ENCODE results near the gene CA10. TPM values are rescaled to one million over a fixed set of nuclear protein-coding genes. Genes with fewer than 3 reads are reported as not detected.

CA10 gene
- total RNA-seq, 2 experiments from 2014 or later = not detected

- CTCF ChIA-PET = no interaction called here
- Mint-ChIP-seq H3K27me3 (peaks cover 14% of the 10 kb centered on the region), H3K9me3 (no peaks in the 10 kb centered on the region), H3K4me1 (peaks cover 2% of the 10 kb centered on the region), H3K36me3 (ENCODE audit: low read depth) (no peaks in the 10 kb centered on the region), H3K4me3 (no peak overlapping the region), H3K27ac (no peak overlapping the region)
- DNase-seq = no peak
- POLR2A ChIA-PET = no interaction called here
Measured at GRCh38 chr17:51662204-51663056, 496.1 kb downstream of the CA10 start.

GRCh38 chr17:51661403-51661802, 497.1 kb downstream of the CA10 start:
- Mint-ChIP-seq H3K9me3 (no peaks in the 10 kb centered on the region), H3K27ac (no peak overlapping the region), H3K4me3 (no peak overlapping the region), H3K4me1 (peaks cover 2% of the 10 kb centered on the region), H3K36me3 (ENCODE audit: low read depth) (no peaks in the 10 kb centered on the region), H3K27me3 (peaks cover 14% of the 10 kb centered on the region)
- DNase-seq = no peak
- ChIA-PET POLR2A (no interaction called here), CTCF (interaction anchor here (0.7 kb wide), 1 partner anchor 8 kb away, joined by 3 read pairs; no protein-coding TSS in a partner anchor)

- Mint-ChIP-seq H3K9me3 (no peaks in the 10 kb centered on the region), H3K27ac (no peak overlapping the region), H3K4me1 (peaks cover 2% of the 10 kb centered on the region), H3K4me3 (no peak overlapping the region), H3K27me3 (peaks cover 12% of the 10 kb centered on the region), H3K36me3 (ENCODE audit: low read depth) (no peaks in the 10 kb centered on the region)
- DNase-seq = no peak
- POLR2A ChIA-PET = no interaction called here
- CTCF ChIA-PET = no interaction called here
Measured at GRCh38 chr17:51660266-51660665, 498.2 kb downstream of the CA10 start.

- peaks cover 7% of the 10 kb centered on the region for H3K27me3 Mint-ChIP-seq
- no peak for DNase-seq
- no peak overlapping the region for H3K27ac Mint-ChIP-seq
- no peaks in the 10 kb centered on the region for H3K9me3 Mint-ChIP-seq
- POLR2A ChIA-PET = no interaction called here
- no peaks in the 10 kb centered on the region for H3K36me3 Mint-ChIP-seq (ENCODE audit: low read depth)
- H3K4me3 Mint-ChIP-seq = no peak overlapping the region
- H3K4me1 Mint-ChIP-seq = peaks cover 2% of the 10 kb centered on the region
- CTCF ChIA-PET = no interaction called here
Measured at GRCh38 chr17:51657224-51657623, 501.3 kb downstream of the CA10 start.

GRCh38 chr17:51653878-51654277, 504.6 kb downstream of the CA10 start:
- Mint-ChIP-seq H3K27ac (no peak overlapping the region), H3K36me3 (ENCODE audit: low read depth) (no peaks in the 10 kb centered on the region), H3K9me3 (no peaks in the 10 kb centered on the region), H3K27me3 (peaks cover 10% of the 10 kb centered on the region), H3K4me3 (no peak overlapping the region), H3K4me1 (peaks cover 2% of the 10 kb centered on the region)
- ChIA-PET CTCF (no interaction called here), POLR2A (no interaction called here)
- no peak for DNase-seq

- DNase-seq = no peak
- Mint-ChIP-seq H3K27ac (no peak overlapping the region), H3K4me1 (peaks cover 1% of the 10 kb centered on the region), H3K36me3 (ENCODE audit: low read depth) (no peaks in the 10 kb centered on the region), H3K27me3 (peaks cover 7% of the 10 kb centered on the region), H3K9me3 (no peaks in the 10 kb centered on the region), H3K4me3 (no peak overlapping the region)
- CTCF ChIA-PET = no interaction called here
- POLR2A ChIA-PET = no interaction called here
Measured at GRCh38 chr17:51652529-51652928, 506.0 kb downstream of the CA10 start.

- H3K27ac Mint-ChIP-seq = no peak overlapping the region
- POLR2A ChIA-PET = no interaction called here
- DNase-seq = no peak
- H3K36me3 Mint-ChIP-seq (ENCODE audit: low read depth) = no peaks in the 10 kb centered on the region
- no peak overlapping the region for H3K4me3 Mint-ChIP-seq
- CTCF ChIA-PET = no interaction called here
- no peaks in the 10 kb centered on the region for H3K9me3 Mint-ChIP-seq
- H3K27me3 Mint-ChIP-seq = peaks cover 7% of the 10 kb centered on the region
- no peaks in the 10 kb centered on the region for H3K4me1 Mint-ChIP-seq
Measured at GRCh38 chr17:51651513-51652298, 506.8 kb downstream of the CA10 start.

GRCh38 chr17:51650772-51651171, 507.7 kb downstream of the CA10 start:
- no peak overlapping the region for H3K27ac Mint-ChIP-seq
- no peaks in the 10 kb centered on the region for H3K4me1 Mint-ChIP-seq
- no peaks in the 10 kb centered on the region for H3K36me3 Mint-ChIP-seq (ENCODE audit: low read depth)
- H3K27me3 Mint-ChIP-seq = peaks cover 7% of the 10 kb centered on the region
- no peak overlapping the region for H3K4me3 Mint-ChIP-seq
- no peaks in the 10 kb centered on the region for H3K9me3 Mint-ChIP-seq
- POLR2A ChIA-PET = no interaction called here
- no peak for DNase-seq
- CTCF ChIA-PET = no interaction called here

GRCh38 chr17:51650202-51650601, 508.3 kb downstream of the CA10 start:
- no peak overlapping the region for H3K27ac Mint-ChIP-seq
- ChIA-PET CTCF (no interaction called here), POLR2A (no interaction called here)
- no peaks in the 10 kb centered on the region for H3K9me3 Mint-ChIP-seq
- no peaks in the 10 kb centered on the region for H3K4me1 Mint-ChIP-seq
- peaks cover 7% of the 10 kb centered on the region for H3K27me3 Mint-ChIP-seq
- H3K36me3 Mint-ChIP-seq (ENCODE audit: low read depth) = no peaks in the 10 kb centered on the region
- DNase-seq = no peak
- H3K4me3 Mint-ChIP-seq = no peak overlapping the region

GRCh38 chr17:51647826-51648225, 510.7 kb downstream of the CA10 start:
- Mint-ChIP-seq H3K27ac (no peak overlapping the region), H3K27me3 (peaks cover 6% of the 10 kb centered on the region), H3K9me3 (no peaks in the 10 kb centered on the region), H3K4me1 (no peaks in the 10 kb centered on the region), H3K4me3 (no peak overlapping the region), H3K36me3 (ENCODE audit: low read depth) (no peaks in the 10 kb centered on the region)
- DNase-seq = no peak
- ChIA-PET POLR2A (no interaction called here), CTCF (no interaction called here)

GRCh38 chr17:51647067-51647466, 511.4 kb downstream of the CA10 start:
- H3K9me3 Mint-ChIP-seq = no peaks in the 10 kb centered on the region
- no peak overlapping the region for H3K4me3 Mint-ChIP-seq
- no peak overlapping the region for H3K27ac Mint-ChIP-seq
- ChIA-PET CTCF (no interaction called here), POLR2A (no interaction called here)
- no peak for DNase-seq
- H3K36me3 Mint-ChIP-seq (ENCODE audit: low read depth) = no peaks in the 10 kb centered on the region
- H3K4me1 Mint-ChIP-seq = no peaks in the 10 kb centered on the region
- peaks cover 6% of the 10 kb centered on the region for H3K27me3 Mint-ChIP-seq

GRCh38 chr17:51646539-51646938, 512.0 kb downstream of the CA10 start:
- no peaks in the 10 kb centered on the region for H3K36me3 Mint-ChIP-seq (ENCODE audit: low read depth)
- ChIA-PET CTCF (no interaction called here), POLR2A (no interaction called here)
- DNase-seq = no peak
- H3K4me1 Mint-ChIP-seq = no peaks in the 10 kb centered on the region
- H3K27me3 Mint-ChIP-seq = peaks cover 7% of the 10 kb centered on the region
- no peak overlapping the region for H3K4me3 Mint-ChIP-seq
- no peak overlapping the region for H3K27ac Mint-ChIP-seq
- H3K9me3 Mint-ChIP-seq = no peaks in the 10 kb centered on the region

- Mint-ChIP-seq H3K27me3 (peaks cover 15% of the 10 kb centered on the region), H3K9me3 (no peaks in the 10 kb centered on the region), H3K4me3 (no peak overlapping the region), H3K36me3 (ENCODE audit: low read depth) (no peaks in the 10 kb centered on the region), H3K27ac (no peak overlapping the region), H3K4me1 (no peaks in the 10 kb centered on the region)
- POLR2A ChIA-PET = no interaction called here
- CTCF ChIA-PET = interaction anchor here (0.7 to 1.2 kb wide), 2 partner anchors 15 to 25 kb away, joined by 3 read pairs; no protein-coding TSS in a partner anchor
- DNase-seq = no peak
Measured at GRCh38 chr17:51645056-51645455, 513.5 kb downstream of the CA10 start.

Data from activated CD4-positive, alpha-beta T cell treated with anti-CD3 and anti-CD28 coated beads, Interleukin-2, amount 10 ng/mL, durations not matched to agents 7 days and 5 days (primary cell).